HK-2 (cell line): Measurements from ENCODE around the gene IL31.
"Not testable (repeated sequence)": the region's sequence is repeated elsewhere in the genome, so short reads cannot be mapped to it uniquely, and the experiment has no call there.

Experiments used
- DNase-seq: peaks from one replicate; pipeline ENCODE4 v3.0.0-alpha.2; 2018; ENCODE audit not compliant: unreplicated experiment

The IL31 gene

DNA sequence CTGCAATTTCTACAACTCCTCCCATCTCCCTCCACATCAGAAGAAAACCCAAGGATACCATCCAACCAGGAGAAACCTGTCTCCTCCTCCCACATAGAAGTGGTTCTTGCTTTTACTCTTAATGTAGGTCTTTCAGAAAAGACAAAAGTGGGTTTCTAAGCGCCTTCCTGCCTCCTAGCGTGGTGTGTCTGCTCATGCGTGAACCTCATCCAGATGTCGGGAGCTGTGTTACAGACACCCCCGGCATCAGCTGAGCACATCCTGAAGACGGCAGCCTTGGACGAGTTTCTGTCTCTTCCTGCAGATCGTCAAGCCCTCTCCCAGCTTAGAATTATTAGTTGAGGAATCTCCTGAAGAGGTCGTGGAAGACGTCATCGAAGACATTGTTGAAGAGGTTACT, 18.4 kb upstream of the IL31 start:
- DNase-seq, result no peak

DNA sequence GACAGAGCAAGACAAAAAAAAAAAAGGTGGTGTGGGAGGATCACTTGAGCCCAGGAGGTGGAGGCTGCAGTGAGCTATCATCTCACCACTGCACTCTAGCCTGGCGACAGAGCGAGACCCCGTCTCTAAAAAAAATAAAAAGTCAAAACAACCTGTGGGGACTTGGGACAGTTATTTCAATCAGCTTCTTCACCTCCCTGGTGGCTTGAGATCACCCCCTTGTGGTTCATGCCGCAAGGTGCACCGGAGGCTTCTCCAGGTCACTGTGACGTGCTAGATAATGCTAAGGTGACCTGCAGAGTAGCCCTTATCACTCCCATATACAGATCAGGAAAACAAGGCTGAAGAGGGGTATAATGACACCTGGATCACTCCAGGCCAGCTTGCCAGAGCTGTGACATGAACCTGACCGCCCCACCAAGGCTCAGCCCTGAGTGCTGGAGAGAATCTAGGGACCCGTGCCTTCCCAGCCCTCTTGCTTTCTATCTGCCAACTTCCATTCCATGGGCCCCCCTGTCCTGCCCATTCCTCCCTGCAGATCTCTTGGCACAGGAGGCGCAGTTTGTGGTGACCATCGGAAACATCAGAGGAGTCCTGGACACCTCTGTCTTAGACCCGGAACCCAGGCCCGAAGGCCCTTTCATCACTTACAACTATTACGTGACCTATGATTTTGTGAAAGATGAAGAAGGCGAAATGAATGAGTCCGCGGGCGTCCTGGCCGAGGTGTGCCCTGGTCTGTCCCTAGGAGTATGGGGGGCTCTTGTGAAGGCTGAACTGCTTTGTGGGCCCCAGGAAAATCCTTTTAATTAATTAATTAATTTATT, 17.0 kb upstream of the IL31 start:
- DNase-seq, result peak; percentile 72

DNA sequence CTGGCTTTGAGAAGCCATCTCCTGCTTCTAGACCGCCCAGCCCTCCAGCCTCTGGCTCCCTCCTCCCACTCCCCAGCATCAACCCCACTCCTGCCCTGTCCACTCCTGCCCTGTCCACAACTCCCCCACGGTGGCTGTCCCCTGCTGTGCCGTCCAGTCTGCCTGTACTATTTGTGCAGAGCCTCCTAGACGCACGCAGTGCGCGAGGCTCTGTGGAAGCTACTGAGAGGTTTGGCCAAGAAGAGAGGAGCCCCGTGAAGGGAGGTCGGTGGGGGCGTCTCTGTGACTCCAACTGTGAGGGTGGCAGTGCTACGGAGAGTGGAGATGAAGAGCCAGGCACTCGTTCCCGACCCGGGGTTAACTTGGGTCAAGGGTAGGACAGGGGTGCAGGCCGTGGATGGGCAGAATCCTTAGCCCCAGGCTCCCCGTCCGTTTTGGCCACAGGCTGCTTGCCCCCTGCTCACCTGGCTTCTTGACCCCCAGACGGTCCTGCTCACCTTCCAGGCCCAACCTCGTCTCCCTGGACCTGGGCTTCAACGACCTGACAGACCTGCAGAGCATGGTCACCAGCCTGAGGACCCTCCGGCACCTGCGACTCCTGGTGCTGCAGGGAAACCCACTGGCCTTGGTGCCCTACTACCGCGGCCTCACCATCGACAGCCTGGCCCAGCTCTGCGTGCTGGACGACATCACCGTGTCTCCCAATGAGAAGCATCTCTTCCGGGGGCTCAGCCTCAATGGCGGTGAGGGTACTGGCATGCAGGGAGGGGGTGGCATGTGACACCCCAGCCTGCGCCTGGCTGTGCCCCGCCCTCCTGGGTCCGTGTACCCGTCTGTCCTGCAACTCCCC, 15.8 kb upstream of the IL31 start:
- DNase-seq, result no peak

DNA sequence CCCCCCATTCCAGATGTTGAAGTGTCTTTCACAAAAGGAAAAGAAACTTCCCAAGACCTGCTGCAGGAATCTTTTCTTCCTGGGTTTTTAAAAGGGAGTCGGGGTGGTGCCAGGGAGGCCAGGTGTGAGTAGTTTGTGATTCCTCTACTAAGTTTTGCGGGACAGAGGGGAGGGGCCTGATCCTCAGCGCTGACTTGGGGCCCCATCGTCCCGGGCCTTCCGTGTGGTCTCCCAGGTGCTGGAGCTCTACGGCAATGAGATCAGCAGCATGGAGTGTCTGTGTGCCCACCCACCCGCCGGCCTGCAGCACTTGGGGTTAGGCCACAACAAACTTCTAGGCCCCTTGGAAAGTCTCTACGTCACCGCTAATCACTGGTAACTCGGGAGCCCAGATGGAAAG, 13.4 kb upstream of the IL31 start:
- no peak for DNase-seq

DNA sequence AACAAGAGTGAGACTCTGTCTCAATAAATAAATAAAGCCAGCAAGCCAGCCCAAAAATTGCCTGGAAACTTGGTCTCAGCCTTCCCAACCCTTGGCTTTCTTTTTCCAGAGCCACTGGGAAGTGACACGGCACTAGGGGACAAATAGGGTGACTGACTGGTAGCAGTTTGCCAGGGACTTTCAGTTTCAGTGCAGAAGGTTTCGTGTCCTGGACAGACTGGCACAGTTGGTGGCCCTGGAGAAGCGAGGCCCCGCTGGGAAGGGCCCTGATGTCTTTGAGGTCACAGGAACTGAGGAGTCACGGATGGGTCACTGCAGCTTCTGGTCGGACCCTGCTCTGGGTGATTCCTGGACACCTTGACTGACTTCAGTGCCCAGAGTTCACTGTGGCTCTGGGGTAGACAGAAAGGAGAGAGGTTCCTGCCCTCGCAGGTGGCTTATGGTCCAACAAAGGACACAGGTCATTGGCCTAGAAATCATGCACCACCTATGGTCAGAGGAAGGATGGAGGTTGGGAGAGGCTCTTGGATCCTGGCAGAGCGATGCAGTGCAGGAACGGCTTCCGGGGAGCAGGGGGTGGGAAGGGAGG, 11.6 kb upstream of the IL31 start:
- no peak for DNase-seq

DNA sequence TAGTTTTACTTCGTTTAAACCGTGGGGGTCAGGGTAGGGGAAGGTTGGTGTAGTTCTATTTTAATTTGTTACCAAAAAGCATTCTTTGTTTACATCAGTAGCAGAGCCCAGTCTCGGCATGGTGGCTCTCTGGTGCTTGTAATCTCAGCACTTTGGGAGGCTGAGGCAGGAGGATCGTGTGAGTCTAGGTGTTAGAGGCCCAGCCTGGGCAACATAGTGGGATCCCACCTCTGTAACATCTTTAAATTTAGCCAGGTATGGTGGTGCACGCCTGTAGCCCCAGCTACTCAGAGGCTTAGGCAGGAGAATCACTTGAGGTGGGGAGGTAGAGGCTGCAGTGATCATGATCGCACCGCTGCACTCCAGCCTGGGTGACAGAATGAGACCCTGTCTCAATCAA, 11.1 kb upstream of the IL31 start:
- no peak for DNase-seq

DNA sequence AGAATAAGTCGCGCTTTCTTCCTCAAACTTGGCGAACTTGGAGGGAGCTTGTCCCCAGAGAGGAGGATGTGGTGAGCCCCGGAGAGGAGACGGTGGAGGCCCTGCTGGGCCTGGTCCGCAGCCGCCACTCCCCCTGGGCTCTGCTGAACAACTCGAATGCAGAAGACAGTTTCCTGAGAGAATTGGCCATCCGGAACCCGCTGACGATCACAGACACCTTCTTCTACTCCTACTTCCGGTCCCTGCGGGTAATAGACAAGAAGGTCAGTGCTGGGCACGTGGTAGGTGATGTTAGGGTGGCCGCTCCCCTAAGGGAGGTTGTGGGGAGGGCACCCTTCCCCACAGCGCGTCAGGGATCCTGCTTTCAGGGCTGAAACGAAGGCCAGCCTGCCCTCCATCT, 10.5 kb upstream of the IL31 start:
- DNase-seq, result no peak

DNA sequence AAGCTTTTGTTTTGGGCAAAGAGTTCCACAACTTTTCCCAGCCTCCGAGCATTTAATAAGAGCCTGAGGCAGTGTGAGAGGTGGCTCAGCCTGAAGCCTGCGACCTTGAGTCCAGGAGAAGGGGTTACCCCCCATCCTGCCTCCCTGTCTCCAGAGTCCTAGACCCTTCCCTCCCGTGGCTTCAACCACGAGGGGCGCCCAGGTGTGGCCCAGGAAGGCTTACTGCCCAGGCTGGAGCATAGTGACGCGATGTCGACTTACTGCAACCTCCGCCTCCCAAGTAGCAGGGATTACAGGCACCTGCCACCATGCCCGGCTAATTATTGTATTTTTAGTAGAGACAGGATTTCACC, 9.5 kb upstream of the IL31 start:
- DNase-seq, result no peak

DNA sequence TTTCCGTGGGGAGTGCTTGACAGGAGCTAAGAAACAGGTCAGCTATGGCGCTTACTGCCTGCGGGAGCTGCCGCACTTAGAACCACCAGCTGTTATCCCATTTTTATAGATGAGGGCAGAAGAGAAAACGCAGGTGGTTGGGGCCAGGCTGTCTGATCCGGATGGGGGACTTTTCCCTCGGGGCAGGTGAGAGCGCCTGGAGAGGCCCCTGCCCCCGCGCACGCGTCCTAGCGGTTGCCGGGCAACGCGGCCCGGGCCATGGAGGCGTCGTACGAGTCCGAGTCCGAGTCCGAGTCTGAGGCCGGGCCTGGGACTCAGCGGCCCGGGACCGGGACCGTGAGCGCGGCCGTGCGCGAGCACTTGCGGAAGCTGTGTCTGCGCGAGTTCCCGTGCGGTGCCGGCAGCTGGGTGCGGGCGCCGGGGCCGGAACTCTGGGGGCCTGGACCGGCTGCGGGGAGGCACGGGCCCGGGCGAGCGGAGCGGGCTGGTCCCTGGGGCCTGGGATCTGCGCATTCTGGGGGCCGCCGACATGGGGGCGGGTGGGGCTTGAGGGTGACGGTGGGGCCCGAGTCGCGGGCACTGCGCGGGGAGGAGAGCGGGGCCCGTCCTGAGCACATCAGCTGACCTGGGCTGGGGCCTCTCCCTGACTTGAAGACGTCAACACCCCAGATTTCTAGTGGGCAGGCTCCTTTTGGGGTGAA, 9.0 kb upstream of the IL31 start, which contains the start of gene LRRC43:
Gene LRRC43, plus strand, starts transcription at position 237 of the 701 bp plus-strand sequence. Its CDS starts 22 bp downstream, at position 259.
- no peak for DNase-seq

DNA sequence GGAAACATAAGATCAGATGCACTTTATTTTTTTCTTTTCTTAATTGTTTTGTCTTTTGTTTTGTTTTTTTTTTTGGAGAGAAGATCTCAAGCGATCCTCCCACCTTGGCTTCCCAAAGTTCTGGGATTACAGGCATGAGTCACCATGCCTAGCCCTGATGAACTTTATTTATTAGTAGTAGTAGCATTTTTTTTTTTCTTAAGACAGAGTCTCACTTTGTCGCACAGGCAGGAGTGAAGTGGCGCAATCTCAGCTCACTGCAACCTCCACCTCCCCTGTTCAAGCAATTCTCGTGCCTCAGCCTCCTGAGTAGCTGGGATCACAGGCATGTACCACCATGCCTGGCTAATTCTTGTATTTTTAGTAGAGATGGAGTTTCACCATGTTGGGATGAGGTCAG, 2.5 kb upstream of the IL31 start:
- not testable (repeated sequence) for DNase-seq

DNA sequence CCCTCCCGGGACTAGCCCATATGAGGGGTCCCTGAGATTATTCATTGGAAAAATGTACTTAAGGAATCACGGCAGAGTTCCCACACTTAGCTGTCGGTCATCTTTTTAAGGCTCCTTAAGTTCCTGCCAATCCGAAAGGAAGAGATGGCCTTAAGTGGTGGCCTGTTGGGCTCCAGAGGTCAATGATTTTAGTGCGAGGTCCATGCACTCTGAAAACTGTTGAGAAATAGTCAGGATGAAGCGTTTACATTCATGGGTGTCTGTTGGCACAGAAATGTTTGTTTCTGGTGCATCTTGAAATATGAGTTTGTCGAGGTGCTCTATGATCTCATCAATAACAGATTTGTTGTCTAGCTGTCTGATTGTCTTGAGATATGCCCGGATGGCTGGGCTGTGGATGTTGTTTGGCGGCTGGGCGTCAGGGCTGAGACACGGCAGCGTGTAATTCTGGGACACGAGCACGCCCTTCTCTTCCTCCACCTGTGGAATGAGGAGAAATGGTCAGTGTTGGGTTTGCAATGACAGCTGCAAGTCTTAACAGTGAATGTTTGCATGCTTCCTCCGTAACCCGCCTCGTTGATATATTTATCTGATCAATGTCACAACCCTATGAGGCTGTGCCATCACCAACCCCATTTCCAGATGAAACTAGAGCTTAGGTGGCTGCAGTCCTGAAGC, 1.6 kb downstream of the IL31 start:
- no peak for DNase-seq

DNA sequence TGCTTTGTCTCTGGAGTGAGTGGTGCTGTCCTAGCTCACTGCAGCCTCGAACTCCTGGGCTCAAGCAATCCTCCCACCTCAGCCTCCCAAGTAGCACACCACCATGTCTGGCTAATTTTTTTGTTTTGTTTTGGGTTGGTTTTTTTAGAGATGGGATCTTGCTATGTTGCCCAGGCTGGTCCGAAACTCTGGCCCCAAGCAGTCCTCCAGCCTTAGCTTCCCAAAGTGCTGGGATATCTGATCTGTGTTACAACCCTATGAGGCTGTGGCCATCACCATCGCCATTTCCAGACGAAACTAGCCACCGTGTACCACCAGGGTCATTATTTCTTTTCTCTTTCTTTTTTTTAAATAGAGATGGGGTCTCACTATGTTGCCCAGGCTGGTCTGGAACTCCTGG, 2.6 kb downstream of the IL31 start:
- no peak for DNase-seq

DNA sequence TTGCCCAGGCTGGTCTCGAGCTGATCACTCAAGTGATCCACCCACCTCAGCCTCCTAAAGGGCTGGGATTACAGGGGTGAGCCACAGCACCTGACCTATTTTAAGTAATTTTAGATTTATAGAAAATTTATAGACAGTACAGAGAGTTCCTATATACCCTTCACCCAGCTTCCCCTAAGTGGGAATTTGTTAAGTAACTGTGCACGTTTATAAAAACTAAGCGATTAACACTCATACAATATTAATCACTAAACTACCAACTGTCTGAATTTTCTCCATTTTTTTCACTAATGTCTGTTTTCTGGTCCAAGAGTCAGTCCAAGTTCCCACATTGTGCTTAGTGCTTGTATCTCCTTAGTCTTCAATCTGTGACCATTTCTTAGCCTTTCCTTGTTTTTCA, 5.5 kb downstream of the IL31 start:
- no peak for DNase-seq

DNA sequence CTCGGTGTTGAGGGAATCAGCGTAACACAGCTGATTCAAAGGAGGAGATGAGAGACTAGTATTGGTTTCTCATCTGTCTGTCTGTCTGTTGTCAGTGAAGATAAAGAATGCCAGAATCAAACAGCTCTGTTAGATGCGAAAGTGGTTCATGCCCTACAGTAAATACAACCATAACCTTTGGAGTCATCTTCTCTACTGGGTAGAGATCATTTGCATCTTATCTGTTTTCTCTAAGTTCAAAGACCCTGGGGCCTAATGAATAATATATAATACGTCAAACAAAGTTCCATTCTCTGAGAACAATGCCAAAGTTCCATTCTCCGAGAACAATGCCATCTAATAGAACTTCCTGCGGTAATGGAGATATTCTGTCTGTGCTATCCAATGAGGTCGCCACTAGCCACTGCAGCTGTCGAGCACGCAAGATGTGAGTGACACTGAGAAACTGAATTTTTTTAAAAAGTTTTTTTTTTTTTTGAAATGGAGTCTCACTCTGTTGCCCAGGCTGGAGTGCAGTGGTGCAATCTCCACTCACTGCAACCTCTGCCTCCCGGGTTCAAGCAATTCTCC, 6.6 kb downstream of the IL31 start:
- DNase-seq, result no peak

DNA sequence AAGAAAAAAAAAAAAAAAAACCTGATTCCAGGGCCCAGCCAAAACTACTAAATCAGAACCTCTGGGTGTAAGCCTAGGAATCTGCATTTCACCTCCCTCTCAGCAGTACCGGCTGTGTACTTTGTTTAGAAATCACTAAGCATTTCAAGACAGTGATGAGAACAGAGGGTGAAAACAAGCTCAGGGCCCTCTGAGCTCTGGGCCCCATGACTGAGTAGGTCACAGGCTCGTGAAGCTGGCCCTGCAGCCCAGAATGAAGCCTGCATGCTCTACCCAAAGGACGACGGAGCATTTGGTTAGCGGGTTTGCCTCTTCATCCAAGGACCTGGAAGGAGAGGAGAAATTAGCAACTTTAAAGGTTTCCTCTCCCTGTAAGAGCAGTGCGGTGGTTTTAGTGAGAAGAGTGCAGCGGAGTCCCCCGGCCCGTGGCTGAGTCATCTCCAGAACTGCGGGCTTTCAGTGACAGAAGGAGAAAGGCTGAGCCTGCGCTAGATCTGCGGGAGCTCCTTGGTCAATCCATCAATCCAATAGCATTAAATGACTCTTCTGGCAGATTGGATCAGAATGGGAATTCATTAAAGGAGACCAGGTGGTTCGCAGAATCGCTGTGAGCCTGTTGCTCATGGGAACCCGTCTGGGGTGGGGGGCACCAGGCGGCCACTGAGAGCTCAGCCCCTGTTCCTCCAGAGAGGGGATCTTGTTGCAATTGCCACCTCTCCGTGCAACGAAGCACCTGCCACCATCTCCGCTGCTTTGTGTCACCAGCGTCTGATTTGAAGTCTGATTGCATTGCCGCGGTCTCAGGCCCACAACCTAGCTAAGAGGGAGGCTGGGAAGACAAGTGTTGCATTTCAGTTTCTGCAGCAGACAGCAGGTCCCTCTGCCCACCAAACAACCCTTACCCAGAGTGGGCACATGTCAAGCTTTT, 7.3 kb downstream of the IL31 start:
- no peak for DNase-seq

DNA sequence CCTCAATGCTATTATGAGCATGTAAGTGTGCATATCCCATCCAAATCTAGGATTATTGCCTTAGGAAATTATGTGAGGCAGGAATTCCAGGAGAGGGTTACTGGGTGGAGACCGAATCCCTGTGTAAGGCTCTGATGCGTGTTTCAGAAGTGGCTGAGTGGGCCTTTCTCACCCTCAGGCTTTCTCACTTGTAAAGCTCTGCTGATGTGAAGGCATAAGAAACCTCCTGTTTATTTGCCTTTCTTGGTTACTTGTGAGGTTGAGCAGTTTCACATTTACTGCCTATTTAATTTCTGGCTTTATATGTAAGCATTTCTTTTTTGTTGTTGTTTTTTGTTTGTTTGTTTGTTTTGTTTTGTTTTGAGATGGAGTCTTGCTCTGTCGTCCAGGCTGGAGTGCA, 11.0 kb downstream of the IL31 start:
- DNase-seq, result no peak

DNA sequence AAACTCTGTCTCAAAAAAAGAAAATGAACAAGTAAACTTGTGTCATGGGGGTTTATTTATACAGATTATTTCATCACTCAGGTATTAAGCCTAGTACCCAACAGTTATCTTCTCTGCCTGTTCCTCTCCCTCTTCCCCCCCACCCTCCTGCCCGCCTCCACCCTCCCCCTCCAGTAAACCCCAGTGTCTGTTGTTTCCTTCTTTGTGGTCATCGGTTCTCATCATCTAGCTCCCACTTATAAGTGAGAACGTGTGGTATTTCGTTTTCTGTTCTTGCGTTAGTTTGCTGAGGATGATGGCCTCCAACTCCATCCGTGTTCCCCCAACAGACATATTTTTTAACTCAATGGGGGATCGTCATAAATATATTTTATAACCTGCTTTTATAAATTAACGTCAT, 12.3 kb downstream of the IL31 start:
- no peak for DNase-seq

DNA sequence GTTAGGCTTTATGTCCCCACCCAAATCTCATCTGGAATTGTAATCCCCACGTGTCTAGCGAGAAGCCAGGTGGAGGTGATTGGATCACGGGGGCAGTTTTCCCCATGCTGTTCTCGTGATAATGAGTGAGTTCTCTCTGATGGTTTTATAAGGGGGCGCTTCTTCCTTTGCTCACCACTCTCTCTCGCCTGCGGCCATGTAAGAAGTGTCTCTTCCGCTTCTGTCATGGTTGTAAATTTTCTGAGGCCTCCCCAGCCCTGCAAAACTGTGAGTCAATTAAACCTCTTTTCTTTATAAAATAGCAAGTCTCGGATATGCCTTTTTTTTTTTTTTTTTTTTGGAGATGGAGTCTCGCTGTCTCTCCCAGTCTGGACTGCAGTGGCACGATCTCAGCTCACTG, 13.3 kb downstream of the IL31 start:
- DNase-seq, result no peak

DNA sequence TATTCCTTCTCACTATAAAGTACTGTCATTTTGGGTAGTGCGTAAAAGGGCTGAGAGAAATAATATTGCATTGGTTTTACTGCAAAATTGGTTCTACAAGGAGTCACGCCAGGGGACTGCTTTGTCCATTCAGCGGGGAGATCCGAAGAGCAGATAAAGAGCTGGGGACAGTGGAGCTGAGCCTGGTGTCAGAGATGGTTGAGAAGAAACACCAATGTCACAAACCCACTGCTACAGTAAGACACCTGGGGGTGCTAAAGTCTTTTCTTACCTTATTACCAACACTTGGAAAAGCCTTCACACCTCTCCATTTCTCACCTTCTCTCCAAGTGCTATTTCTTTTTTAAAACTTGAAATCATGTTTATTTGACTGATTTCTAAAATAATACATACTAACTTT, 14.1 kb downstream of the IL31 start:
- no peak for DNase-seq

DNA sequence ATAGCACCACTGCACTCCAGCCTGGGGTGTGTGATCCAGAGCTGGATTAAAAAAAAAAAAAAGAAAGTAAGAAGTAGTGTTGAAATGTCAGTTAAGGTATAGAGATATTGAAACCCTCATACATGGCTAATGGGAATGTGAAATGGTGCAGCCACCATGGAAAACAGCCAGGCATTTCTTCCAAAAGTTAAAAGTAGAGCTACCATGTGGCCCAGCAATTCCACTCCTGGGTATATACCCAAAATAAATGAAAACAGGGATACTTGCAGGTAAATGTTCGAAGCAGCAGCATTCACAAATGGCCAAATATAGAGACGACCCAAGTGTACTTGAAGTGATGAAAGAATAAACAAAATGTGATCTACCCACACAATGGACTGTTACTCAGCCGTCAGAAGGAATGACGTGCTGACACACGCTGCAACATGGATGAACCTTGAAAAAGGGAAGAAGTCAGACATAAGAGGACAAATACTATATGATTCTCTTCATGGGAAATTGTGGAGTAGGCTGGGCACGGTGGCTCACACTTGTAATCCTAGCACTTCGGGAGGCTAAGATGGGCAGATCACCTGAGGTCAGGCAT, 15.2 kb downstream of the IL31 start:
- DNase-seq, result no peak
